ENCODE measurements around the gene NMUR1. TPM values are rescaled to one million over a fixed set of nuclear protein-coding genes. Genes with fewer than 3 reads are reported as not detected.

Gene NMUR1
- total and polyA plus RNA-seq, 2 donors (not counting 3 experiments of a cell fraction or from before 2014, with no cell fraction given), result not detected

GRCh38 chr2:231515603-231516002, 14.6 kb downstream of the NMUR1 start:
- Histone ChIP-seq H3K9ac (replicated peaks; ENCODE audit: extremely low read depth, insufficient read depth, low read length) (no peak overlapping the region), H3K9me1 (replicated peaks; ENCODE audit: control insufficient read depth, extremely low read depth, insufficient read depth, low read length) (no peaks in the 10 kb centered on the region), H3K4me2 (ENCODE audit: insufficient read depth, low read length) (no peak overlapping the region), H2AFZ (ENCODE audit: low read depth, low read length) (peak overlapping the region; percentile 39), H3K4me1 (ENCODE audit: control insufficient read depth, extremely low read depth, insufficient read depth, low read length) (peaks cover 17% of the 10 kb centered on the region), H3K27me3 (ENCODE audit: control insufficient read depth in 2 of 2, insufficient read depth in 2 of 2, low read length in 2 of 2) (peaks cover 0 to 4% of the 10 kb centered on the region in 2 experiments), H3K4me3 (replicated peaks in 1 of 3; ENCODE audit: insufficient read depth in 1 of 3, low read depth in 1 of 3, low read length in 3 of 3) (no peak overlapping the region), H3K79me2 (ENCODE audit: control insufficient read depth, insufficient read depth, low read length) (no peaks in the 10 kb centered on the region), H3K36me3 (ENCODE audit: control insufficient read depth in 2 of 2, extremely low read depth in 1 of 2, insufficient read depth in 2 of 2, low read length in 2 of 2) (no peaks in the 10 kb centered on the region), H3K27ac (ENCODE audit: insufficient read depth, low read depth, low read length) (no peak overlapping the region), H3K9me3 (replicated peaks; ENCODE audit: control insufficient read depth, insufficient read depth, low read length) (no peaks in the 10 kb centered on the region), H4K20me1 (replicated peaks; ENCODE audit: control insufficient read depth, extremely low read depth, insufficient read depth, low read length) (no peaks in the 10 kb centered on the region)
- BruUV-seq (replicated peaks), result no TSS peak
- TF ChIP-seq POLR2AphosphoS5 (IDR thresholded peaks at IDR 0.05; ENCODE audit: insufficient read depth, low read depth, low read length) (no peak), FOS (IDR thresholded peaks at IDR 0.05; ENCODE audit: borderline replicate concordance, insufficient read depth, low read length) (no peak), GATA2 (IDR thresholded peaks at IDR 0.05; ENCODE audit: insufficient read depth, insufficient read length, low read depth, low read length) (no peak), MYC (IDR thresholded peaks at IDR 0.05; ENCODE audit: low read depth, low read length) (no peak), JUN (IDR thresholded peaks at IDR 0.05; ENCODE audit: borderline replicate concordance, insufficient read depth, insufficient read length, low read depth) (no peak), POLR2A (IDR thresholded peaks at IDR 0.05; ENCODE audit: low read depth, low read length) (no peak), CTCF (IDR thresholded peaks at IDR 0.05; ENCODE audit: extremely low read depth in 1 of 2, insufficient read depth in 1 of 2, low read depth in 1 of 2, low read length in 2 of 2) (no peak)
- TF ChIP-seq, protein P1, sequence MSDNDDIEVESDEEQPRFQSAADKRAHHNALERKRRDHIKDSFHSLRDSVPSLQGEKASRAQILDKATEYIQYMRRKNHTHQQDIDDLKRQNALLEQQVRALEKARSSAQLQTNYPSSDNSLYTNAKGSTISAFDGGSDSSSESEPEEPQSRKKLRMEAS (IDR thresholded peaks at IDR 0.05; ENCODE audit: insufficient read depth, insufficient read length), result no peak
- ChIA-PET CTCF (interaction anchor here (1.9 kb wide), 2 partner anchors 51 to 86 kb away, joined by 4 to 6 read pairs; partner anchors contain the start of gene NCL), POLR2A (no interaction called here)
- dilution Hi-C loops (cut with MboI; ENCODE audit: extremely low pct_ligation_motif_present, low sequenced_read_pairs) (no loop called here), intact Hi-C loops (cut with micrococcal nuclease) (loop anchor here (2.0 kb wide), 1 partner anchor 51 kb away; the partner anchor contains the start of gene NCL)
- DNase-seq (ENCODE audit: low read depth, low spot score), result no peak
- no peak for FAIRE-seq
